GM23338 (cell line): ENCODE measurements around the gene CNDP1. TPM values are rescaled to one million over a fixed set of nuclear protein-coding genes. Genes with fewer than 3 reads are reported as not detected.
A peak's percentile ranks its signal among the peaks of the same experiment; 100 is the strongest.

Source experiments
- ATAC-seq: fragments of 200-7000 bp; cut with Tn5 transposase; 3 replicates; pipeline ENCODE4 v1.9.1; 2020
- DNase-seq: peaks from one replicate; pipeline ENCODE4 v3.0.0-alpha.2; 2015; ENCODE audit warnings: low spot score
- H2AFZ ChIP-seq: fragments of 200-600 bp; sonication (generic); 2 replicates; pipeline ENCODE4 v1.8.0; 2016; ENCODE audit warnings: antibody characterized with exemption, mild to moderate bottlenecking, moderate library complexity
- H3F3A ChIP-seq: fragments of 200-600 bp; sonication (generic); replicated peaks from 2 replicates; pipeline ENCODE4 v1.8.0; 2017; ENCODE audit warnings: antibody characterized with exemption, mixed run types, low read depth
- H3K27ac ChIP-seq: fragments of 200-600 bp; sonication (generic); 2 replicates; pipeline ENCODE4 v1.6.1; 2016; ENCODE audit warnings: low read depth
- H3K27me3 ChIP-seq: fragments of 200-600 bp; sonication (generic); 2 replicates; pipeline ENCODE4 v1.8.0; 2016; ENCODE audit warnings: mild to moderate bottlenecking, mixed run types, moderate library complexity; ENCODE audit not compliant: insufficient read depth
- H3K36me3 ChIP-seq: fragments of 200-600 bp; sonication (generic); 2 replicates; pipeline ENCODE4 v1.8.0; 2016; ENCODE audit warnings: mild to moderate bottlenecking; ENCODE audit not compliant: insufficient read depth
- H3K4me1 ChIP-seq: fragments of 200-600 bp; sonication (generic); 2 replicates; pipeline ENCODE4 v1.8.0; 2016; ENCODE audit warnings: mild to moderate bottlenecking, moderate library complexity; ENCODE audit not compliant: insufficient read depth
- H3K4me2 ChIP-seq: fragments of 200-600 bp; sonication (generic); 2 replicates; pipeline ENCODE4 v1.7.1; 2017; ENCODE audit warnings: mixed run types
- H3K4me3 ChIP-seq: fragments of 200-600 bp; sonication (generic); 2 replicates; pipeline ENCODE4 v1.6.1; 2016; ENCODE audit warnings: mixed run types
- H3K79me2 ChIP-seq: fragments of 200-600 bp; sonication (generic); replicated peaks from 2 replicates; pipeline ENCODE4 v1.8.0; 2017; ENCODE audit warnings: mild to moderate bottlenecking; ENCODE audit not compliant: insufficient read depth
- H3K9me2 ChIP-seq: fragments of 200-600 bp; sonication (generic); 2 replicates; pipeline ENCODE4 v1.8.0; 2017; ENCODE audit not compliant: insufficient read depth
- H4K20me1 ChIP-seq: fragments of 200-600 bp; sonication (generic); replicated peaks from 2 replicates; pipeline ENCODE4 v1.8.0; 2017; ENCODE audit warnings: mild to moderate bottlenecking; ENCODE audit not compliant: insufficient read depth
- H3K27ac Mint-ChIP-seq: 2 replicates; pipeline ENCODE4 v1.8.0; 2020; ENCODE audit warnings: inconsistent platforms, mild to moderate bottlenecking, moderate library complexity, mixed read lengths
- H3K27me3 Mint-ChIP-seq: 3 replicates; pipeline ENCODE4 v1.8.0; 2022; ENCODE audit warnings: low read depth, mild to moderate bottlenecking, moderate library complexity, mixed read lengths, inconsistent platforms; ENCODE audit not compliant: insufficient read depth, poor library complexity
- H3K36me3 Mint-ChIP-seq: 3 replicates; pipeline ENCODE4 v1.8.0; 2021; ENCODE audit warnings: low read depth, mild to moderate bottlenecking, inconsistent platforms, moderate library complexity, mixed read lengths
- H3K4me1 Mint-ChIP-seq: 3 replicates; pipeline ENCODE4 v1.8.0; 2020; ENCODE audit warnings: mild to moderate bottlenecking, inconsistent platforms, mixed read lengths
- H3K4me3 Mint-ChIP-seq: 3 replicates; pipeline ENCODE4 v1.8.0; 2021; ENCODE audit warnings: moderate library complexity, mild to moderate bottlenecking, inconsistent platforms, mixed read lengths
- H3K9me3 Mint-ChIP-seq: 3 replicates; pipeline ENCODE4 v1.8.0; 2020; ENCODE audit warnings: moderate library complexity, mild to moderate bottlenecking, inconsistent platforms, mixed read lengths
- CREB1 ChIP-seq: fragments of 250-450 bp; sonication (Bioruptor Pico); IDR thresholded peaks from 2 replicates; pipeline ENCODE4 v1.5.0; 2020; ENCODE audit warnings: low read depth, mild to moderate bottlenecking, moderate library complexity
- STAT1 ChIP-seq: IDR thresholded peaks from one replicate; pipeline ENCODE4 v1.6.1; 2016; ENCODE audit warnings: antibody characterized with exemption; ENCODE audit not compliant: unreplicated experiment
- ZNF114 ChIP-seq: fragments of 250-450 bp; sonication (Bioruptor Pico); IDR thresholded peaks from 2 replicates; pipeline ENCODE4 v1.5.0; 2020; ENCODE audit warnings: mild to moderate bottlenecking, moderate library complexity
- ZNF331 ChIP-seq: fragments of 250-450 bp; sonication (Bioruptor Pico); IDR thresholded peaks from 2 replicates; pipeline ENCODE4 v1.5.0; 2020; ENCODE audit warnings: low read depth, mild to moderate bottlenecking, moderate library complexity
- polyA plus RNA-seq: library from polyadenylated mRNA; unstranded; fragments of >200 nt; fragmentation: Nextera tagmentation; extraction: Ambion mirVana; gene quantifications from 2 replicates; pipeline ENCODE4 v1.2.1, GENCODE V29; 2016
- total RNA-seq: library from RNA; depleted of rRNA; stranded (reverse); fragments of >200 nt; shearing (Covaris generic); gene quantifications from 2 replicates; pipeline ENCODE4 v1.2.3, GENCODE V29; 2014
- TF ChIP-seq, protein P1 (sequence below), 2 experiments: fragments of 200-600 bp in 1 of 2; sonication (generic) in 1 of 2; conservative IDR thresholded peaks; 2 replicates each; pipeline versions ENCODE4 v1.5.1 to v1.6.1; 2016 to 2017; ENCODE audit warnings: antibody characterized with exemption in 2 of 2, low read depth in 2 of 2, mild to moderate bottlenecking in 2 of 2, moderate library complexity in 1 of 2
- TF ChIP-seq, protein P2 (sequence below): IDR thresholded peaks from one replicate; pipeline ENCODE4 v1.6.1; 2018; ENCODE audit warnings: antibody characterized with exemption; ENCODE audit not compliant: unreplicated experiment
- TF ChIP-seq, protein P3 (sequence below): IDR thresholded peaks from 2 replicates; pipeline ENCODE4 v1.6.1; 2016; ENCODE audit warnings: antibody characterized with exemption

CNDP1 gene
- total and polyA plus RNA-seq, 2 experiments from 2014 or later = 0.03 to 0.11 TPM

GRCh38 chr18:74494514-74494913 is 39.8 kb upstream of the CNDP1 start:
- H3K4me1 ChIP-seq = peaks cover 12% of the 10 kb centered on the region
- H2AFZ ChIP-seq = no peak overlapping the region
- H3K79me2 ChIP-seq = peaks cover 31% of the 10 kb centered on the region
- Mint-ChIP-seq H3K27me3 (peaks cover 6% of the 10 kb centered on the region), H3K9me3 (peaks cover 6% of the 10 kb centered on the region; the same call in 1 of the 3 replicates), H3K4me3 (peak overlapping the region; percentile 93), H3K27ac (no peak overlapping the region), H3K4me1 (peaks cover 28% of the 10 kb centered on the region), H3K36me3 (peaks cover 19% of the 10 kb centered on the region)
- no peak overlapping the region for H3K4me3 ChIP-seq
- H3K27me3 ChIP-seq = no peaks in the 10 kb centered on the region
- H3F3A ChIP-seq = no peaks in the 10 kb centered on the region
- no peak overlapping the region for H3K27ac ChIP-seq
- TF ChIP-seq, protein P1, sequence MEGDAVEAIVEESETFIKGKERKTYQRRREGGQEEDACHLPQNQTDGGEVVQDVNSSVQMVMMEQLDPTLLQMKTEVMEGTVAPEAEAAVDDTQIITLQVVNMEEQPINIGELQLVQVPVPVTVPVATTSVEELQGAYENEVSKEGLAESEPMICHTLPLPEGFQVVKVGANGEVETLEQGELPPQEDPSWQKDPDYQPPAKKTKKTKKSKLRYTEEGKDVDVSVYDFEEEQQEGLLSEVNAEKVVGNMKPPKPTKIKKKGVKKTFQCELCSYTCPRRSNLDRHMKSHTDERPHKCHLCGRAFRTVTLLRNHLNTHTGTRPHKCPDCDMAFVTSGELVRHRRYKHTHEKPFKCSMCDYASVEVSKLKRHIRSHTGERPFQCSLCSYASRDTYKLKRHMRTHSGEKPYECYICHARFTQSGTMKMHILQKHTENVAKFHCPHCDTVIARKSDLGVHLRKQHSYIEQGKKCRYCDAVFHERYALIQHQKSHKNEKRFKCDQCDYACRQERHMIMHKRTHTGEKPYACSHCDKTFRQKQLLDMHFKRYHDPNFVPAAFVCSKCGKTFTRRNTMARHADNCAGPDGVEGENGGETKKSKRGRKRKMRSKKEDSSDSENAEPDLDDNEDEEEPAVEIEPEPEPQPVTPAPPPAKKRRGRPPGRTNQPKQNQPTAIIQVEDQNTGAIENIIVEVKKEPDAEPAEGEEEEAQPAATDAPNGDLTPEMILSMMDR (conservative IDR thresholded peaks at IDR 0.05; ENCODE audit: low read depth in 2 of 2) = no peak
- TF ChIP-seq ZNF114 (CRISPR knock-in tag) = no peak
- TF ChIP-seq, protein P2, sequence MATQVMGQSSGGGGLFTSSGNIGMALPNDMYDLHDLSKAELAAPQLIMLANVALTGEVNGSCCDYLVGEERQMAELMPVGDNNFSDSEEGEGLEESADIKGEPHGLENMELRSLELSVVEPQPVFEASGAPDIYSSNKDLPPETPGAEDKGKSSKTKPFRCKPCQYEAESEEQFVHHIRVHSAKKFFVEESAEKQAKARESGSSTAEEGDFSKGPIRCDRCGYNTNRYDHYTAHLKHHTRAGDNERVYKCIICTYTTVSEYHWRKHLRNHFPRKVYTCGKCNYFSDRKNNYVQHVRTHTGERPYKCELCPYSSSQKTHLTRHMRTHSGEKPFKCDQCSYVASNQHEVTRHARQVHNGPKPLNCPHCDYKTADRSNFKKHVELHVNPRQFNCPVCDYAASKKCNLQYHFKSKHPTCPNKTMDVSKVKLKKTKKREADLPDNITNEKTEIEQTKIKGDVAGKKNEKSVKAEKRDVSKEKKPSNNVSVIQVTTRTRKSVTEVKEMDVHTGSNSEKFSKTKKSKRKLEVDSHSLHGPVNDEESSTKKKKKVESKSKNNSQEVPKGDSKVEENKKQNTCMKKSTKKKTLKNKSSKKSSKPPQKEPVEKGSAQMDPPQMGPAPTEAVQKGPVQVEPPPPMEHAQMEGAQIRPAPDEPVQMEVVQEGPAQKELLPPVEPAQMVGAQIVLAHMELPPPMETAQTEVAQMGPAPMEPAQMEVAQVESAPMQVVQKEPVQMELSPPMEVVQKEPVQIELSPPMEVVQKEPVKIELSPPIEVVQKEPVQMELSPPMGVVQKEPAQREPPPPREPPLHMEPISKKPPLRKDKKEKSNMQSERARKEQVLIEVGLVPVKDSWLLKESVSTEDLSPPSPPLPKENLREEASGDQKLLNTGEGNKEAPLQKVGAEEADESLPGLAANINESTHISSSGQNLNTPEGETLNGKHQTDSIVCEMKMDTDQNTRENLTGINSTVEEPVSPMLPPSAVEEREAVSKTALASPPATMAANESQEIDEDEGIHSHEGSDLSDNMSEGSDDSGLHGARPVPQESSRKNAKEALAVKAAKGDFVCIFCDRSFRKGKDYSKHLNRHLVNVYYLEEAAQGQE = no peak
- TF ChIP-seq ZNF331 (CRISPR knock-in tag) = no peak
- TF ChIP-seq CREB1 (CRISPR knock-in tag) = no peak
- TF ChIP-seq STAT1 = no peak
- TF ChIP-seq, protein P3, sequence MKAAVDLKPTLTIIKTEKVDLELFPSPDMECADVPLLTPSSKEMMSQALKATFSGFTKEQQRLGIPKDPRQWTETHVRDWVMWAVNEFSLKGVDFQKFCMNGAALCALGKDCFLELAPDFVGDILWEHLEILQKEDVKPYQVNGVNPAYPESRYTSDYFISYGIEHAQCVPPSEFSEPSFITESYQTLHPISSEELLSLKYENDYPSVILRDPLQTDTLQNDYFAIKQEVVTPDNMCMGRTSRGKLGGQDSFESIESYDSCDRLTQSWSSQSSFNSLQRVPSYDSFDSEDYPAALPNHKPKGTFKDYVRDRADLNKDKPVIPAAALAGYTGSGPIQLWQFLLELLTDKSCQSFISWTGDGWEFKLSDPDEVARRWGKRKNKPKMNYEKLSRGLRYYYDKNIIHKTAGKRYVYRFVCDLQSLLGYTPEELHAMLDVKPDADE = no peak
- no peaks in the 10 kb centered on the region for H3K9me2 ChIP-seq
- DNase-seq (no peak), ATAC-seq (no peak)
- no peaks in the 10 kb centered on the region for H3K36me3 ChIP-seq
- peaks cover 15% of the 10 kb centered on the region for H4K20me1 ChIP-seq
- no peak overlapping the region for H3K4me2 ChIP-seq
